ENCODE measurements around the gene PRKCA. TPM values are rescaled to one million over a fixed set of nuclear protein-coding genes. Genes with fewer than 3 reads are reported as not detected.

Gene PRKCA
- total and polyA plus RNA-seq, 2 experiments from 2014 or later, result 6.4 to 35.4 TPM

DNA sequence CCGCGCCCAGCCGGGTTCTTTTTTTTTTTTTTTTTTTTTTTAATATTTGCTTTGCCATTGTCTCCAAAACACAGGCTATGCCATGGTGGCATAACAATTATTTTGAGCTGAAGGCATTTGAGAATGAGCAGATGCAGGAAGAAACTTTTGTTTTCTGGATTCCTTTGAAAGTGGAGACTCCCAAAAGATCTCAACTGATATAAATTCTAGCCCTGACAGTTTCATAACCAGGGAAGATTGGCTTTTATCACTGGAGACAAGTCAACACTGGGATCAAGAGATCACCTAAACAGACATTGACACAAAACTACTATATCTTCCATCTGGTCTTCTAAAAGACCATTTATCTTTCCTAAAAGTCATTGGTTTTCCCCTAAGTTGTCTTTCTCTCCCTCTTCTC, 10.1 kb upstream of the PRKCA start (continued):
- TF ChIP-seq, protein P1, sequence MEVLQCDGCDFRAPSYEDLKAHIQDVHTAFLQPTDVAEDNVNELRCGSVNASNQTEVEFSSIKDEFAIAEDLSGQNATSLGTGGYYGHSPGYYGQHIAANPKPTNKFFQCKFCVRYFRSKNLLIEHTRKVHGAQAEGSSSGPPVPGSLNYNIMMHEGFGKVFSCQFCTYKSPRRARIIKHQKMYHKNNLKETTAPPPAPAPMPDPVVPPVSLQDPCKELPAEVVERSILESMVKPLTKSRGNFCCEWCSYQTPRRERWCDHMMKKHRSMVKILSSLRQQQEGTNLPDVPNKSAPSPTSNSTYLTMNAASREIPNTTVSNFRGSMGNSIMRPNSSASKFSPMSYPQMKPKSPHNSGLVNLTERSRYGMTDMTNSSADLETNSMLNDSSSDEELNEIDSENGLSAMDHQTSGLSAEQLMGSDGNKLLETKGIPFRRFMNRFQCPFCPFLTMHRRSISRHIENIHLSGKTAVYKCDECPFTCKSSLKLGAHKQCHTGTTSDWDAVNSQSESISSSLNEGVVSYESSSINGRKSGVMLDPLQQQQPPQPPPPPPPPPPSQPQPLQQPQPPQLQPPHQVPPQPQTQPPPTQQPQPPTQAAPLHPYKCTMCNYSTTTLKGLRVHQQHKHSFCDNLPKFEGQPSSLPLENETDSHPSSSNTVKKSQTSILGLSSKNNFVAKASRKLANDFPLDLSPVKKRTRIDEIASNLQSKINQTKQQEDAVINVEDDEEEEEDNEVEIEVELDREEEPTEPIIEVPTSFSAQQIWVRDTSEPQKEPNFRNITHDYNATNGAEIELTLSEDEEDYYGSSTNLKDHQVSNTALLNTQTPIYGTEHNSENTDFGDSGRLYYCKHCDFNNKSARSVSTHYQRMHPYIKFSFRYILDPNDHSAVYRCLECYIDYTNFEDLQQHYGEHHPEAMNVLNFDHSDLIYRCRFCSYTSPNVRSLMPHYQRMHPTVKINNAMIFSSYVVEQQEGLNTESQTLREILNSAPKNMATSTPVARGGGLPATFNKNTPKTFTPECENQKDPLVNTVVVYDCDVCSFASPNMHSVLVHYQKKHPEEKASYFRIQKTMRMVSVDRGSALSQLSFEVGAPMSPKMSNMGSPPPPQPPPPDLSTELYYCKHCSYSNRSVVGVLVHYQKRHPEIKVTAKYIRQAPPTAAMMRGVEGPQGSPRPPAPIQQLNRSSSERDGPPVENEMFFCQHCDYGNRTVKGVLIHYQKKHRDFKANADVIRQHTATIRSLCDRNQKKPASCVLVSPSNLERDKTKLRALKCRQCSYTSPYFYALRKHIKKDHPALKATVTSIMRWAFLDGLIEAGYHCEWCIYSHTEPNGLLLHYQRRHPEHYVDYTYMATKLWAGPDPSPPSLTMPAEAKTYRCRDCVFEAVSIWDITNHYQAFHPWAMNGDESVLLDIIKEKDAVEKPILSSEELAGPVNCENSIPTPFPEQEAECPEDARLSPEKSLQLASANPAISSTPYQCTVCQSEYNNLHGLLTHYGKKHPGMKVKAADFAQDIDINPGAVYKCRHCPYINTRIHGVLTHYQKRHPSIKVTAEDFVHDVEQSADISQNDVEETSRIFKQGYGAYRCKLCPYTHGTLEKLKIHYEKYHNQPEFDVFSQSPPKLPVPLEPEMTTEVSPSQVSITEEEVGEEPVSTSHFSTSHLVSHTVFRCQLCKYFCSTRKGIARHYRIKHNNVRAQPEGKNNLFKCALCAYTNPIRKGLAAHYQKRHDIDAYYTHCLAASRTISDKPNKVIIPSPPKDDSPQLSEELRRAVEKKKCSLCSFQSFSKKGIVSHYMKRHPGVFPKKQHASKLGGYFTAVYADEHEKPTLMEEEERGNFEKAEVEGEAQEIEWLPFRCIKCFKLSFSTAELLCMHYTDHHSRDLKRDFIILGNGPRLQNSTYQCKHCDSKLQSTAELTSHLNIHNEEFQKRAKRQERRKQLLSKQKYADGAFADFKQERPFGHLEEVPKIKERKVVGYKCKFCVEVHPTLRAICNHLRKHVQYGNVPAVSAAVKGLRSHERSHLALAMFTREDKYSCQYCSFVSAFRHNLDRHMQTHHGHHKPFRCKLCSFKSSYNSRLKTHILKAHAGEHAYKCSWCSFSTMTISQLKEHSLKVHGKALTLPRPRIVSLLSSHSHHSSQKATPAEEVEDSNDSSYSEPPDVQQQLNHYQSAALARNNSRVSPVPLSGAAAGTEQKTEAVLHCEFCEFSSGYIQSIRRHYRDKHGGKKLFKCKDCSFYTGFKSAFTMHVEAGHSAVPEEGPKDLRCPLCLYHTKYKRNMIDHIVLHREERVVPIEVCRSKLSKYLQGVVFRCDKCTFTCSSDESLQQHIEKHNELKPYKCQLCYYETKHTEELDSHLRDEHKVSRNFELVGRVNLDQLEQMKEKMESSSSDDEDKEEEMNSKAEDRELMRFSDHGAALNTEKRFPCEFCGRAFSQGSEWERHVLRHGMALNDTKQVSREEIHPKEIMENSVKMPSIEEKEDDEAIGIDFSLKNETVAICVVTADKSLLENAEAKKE (CRISPR knock-in tag; IDR thresholded peaks at IDR 0.05), result no peak
- TF ChIP-seq JUNB (IDR thresholded peaks at IDR 0.05; ENCODE audit: unreplicated experiment) (no peak), STAT1 (IDR thresholded peaks at IDR 0.05; ENCODE audit: unreplicated experiment) (no peak)

GRCh38 chr17:66296289-66296725, 6.1 kb upstream of the PRKCA start:
- Mint-ChIP-seq H3K4me1 (peaks cover 5% of the 10 kb centered on the region; the same call in 2 of the 3 replicates), H3K9me3 (no peaks in the 10 kb centered on the region), H3K27me3 (ENCODE audit: insufficient read depth, low read depth, poor library complexity) (peaks cover 16% of the 10 kb centered on the region), H3K4me3 (no peak overlapping the region), H3K36me3 (ENCODE audit: low read depth) (no peaks in the 10 kb centered on the region), H3K27ac (no peak overlapping the region)
- peaks cover 18% of the 10 kb centered on the region for H3K27me3 ChIP-seq (ENCODE audit: insufficient read depth)
- H4K20me1 ChIP-seq (replicated peaks; ENCODE audit: insufficient read depth), result peaks cover 3% of the 10 kb centered on the region; the same call in 1 of the 2 replicates
- H3K36me3 ChIP-seq (ENCODE audit: insufficient read depth), result no peaks in the 10 kb centered on the region
- no peak overlapping the region for H2AFZ ChIP-seq
- H3K27ac ChIP-seq (ENCODE audit: low read depth), result no peak overlapping the region
- H3K9me2 ChIP-seq (ENCODE audit: insufficient read depth), result no peaks in the 10 kb centered on the region
- DNase-seq (ENCODE audit: low spot score) (no peak), ATAC-seq (no peak)
- no peak overlapping the region for H3K4me2 ChIP-seq
- H3K4me1 ChIP-seq (ENCODE audit: insufficient read depth), result peaks cover 7% of the 10 kb centered on the region
- TF ChIP-seq JUNB (IDR thresholded peaks at IDR 0.05; ENCODE audit: unreplicated experiment) (no peak), STAT1 (IDR thresholded peaks at IDR 0.05; ENCODE audit: unreplicated experiment) (no peak), ZNF331 (CRISPR knock-in tag; IDR thresholded peaks at IDR 0.05; ENCODE audit: low read depth) (no peak), CREB1 (CRISPR knock-in tag; IDR thresholded peaks at IDR 0.05; ENCODE audit: low read depth) (no peak), NANOG (IDR thresholded peaks at IDR 0.05; ENCODE audit: borderline replicate concordance) (no peak), ETS1 (IDR thresholded peaks at IDR 0.05) (no peak), EZH2phosphoT487 (IDR thresholded peaks at IDR 0.05; ENCODE audit: unreplicated experiment) (no peak), EZH2 (IDR thresholded peaks at IDR 0.05; ENCODE audit: low read depth, unreplicated experiment) (no peak), POLR2AphosphoS5 (IDR thresholded peaks at IDR 0.05; ENCODE audit: low read depth) (no peak), CTCF (conservative IDR thresholded peaks at IDR 0.05; ENCODE audit: low read depth in 2 of 2) (no peak)
- TF ChIP-seq, protein P2, sequence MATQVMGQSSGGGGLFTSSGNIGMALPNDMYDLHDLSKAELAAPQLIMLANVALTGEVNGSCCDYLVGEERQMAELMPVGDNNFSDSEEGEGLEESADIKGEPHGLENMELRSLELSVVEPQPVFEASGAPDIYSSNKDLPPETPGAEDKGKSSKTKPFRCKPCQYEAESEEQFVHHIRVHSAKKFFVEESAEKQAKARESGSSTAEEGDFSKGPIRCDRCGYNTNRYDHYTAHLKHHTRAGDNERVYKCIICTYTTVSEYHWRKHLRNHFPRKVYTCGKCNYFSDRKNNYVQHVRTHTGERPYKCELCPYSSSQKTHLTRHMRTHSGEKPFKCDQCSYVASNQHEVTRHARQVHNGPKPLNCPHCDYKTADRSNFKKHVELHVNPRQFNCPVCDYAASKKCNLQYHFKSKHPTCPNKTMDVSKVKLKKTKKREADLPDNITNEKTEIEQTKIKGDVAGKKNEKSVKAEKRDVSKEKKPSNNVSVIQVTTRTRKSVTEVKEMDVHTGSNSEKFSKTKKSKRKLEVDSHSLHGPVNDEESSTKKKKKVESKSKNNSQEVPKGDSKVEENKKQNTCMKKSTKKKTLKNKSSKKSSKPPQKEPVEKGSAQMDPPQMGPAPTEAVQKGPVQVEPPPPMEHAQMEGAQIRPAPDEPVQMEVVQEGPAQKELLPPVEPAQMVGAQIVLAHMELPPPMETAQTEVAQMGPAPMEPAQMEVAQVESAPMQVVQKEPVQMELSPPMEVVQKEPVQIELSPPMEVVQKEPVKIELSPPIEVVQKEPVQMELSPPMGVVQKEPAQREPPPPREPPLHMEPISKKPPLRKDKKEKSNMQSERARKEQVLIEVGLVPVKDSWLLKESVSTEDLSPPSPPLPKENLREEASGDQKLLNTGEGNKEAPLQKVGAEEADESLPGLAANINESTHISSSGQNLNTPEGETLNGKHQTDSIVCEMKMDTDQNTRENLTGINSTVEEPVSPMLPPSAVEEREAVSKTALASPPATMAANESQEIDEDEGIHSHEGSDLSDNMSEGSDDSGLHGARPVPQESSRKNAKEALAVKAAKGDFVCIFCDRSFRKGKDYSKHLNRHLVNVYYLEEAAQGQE (IDR thresholded peaks at IDR 0.05; ENCODE audit: unreplicated experiment), result no peak
- no peak overlapping the region for H3K4me3 ChIP-seq
- no peaks in the 10 kb centered on the region for H3K79me2 ChIP-seq (replicated peaks; ENCODE audit: insufficient read depth)
- H3F3A ChIP-seq (replicated peaks; ENCODE audit: low read depth), result 0 out of 2 replicates have a peak, but pooled peaks cover 3% of the 10 kb centered on the region
